ENCODE results near the gene CCDC32.
A peak's percentile ranks its signal among the peaks of the same experiment; 100 is the strongest.
"Not testable (repeated sequence)": the region's sequence is repeated elsewhere in the genome, so short reads cannot be mapped to it uniquely, and the experiment has no call there.

Gene CCDC32

GRCh38 chr15:40584191-40584590, 19.3 kb upstream of the CCDC32 start:
- no peak for DNase-seq (ENCODE audit: extremely low read depth, low read depth)

GRCh38 chr15:40582726-40583246, 17.9 kb upstream of the CCDC32 start:
- no peak for TF ChIP-seq CTCF (IDR thresholded peaks at IDR 0.05; ENCODE audit: low read depth, low read length)
- no peak for DNase-seq (ENCODE audit: extremely low read depth, low read depth)

More at GRCh38 chr15:40584191-40584590, 19.3 kb upstream of the CCDC32 start:
- TF ChIP-seq CTCF (IDR thresholded peaks at IDR 0.05; ENCODE audit: low read depth, low read length) = no peak

- not testable (repeated sequence) for DNase-seq (ENCODE audit: extremely low read depth, low read depth)
Observed at GRCh38 chr15:40581796-40582195, 17.0 kb upstream of the CCDC32 start.

GRCh38 chr15:40578892-40579291, 14.1 kb upstream of the CCDC32 start:
- no peak for TF ChIP-seq CTCF (IDR thresholded peaks at IDR 0.05; ENCODE audit: low read depth, low read length)
- no peak for DNase-seq (ENCODE audit: extremely low read depth, low read depth)

- DNase-seq (ENCODE audit: extremely low read depth, low read depth) = not testable (repeated sequence)
Observed at GRCh38 chr15:40576914-40577313, 12.1 kb upstream of the CCDC32 start.

- no peak for TF ChIP-seq CTCF (IDR thresholded peaks at IDR 0.05; ENCODE audit: low read depth, low read length)
Observed at GRCh38 chr15:40575113-40575512, 10.3 kb upstream of the CCDC32 start.

GRCh38 chr15:40569129-40569953, 4.5 kb upstream of the CCDC32 start, which contains the start of gene RPUSD2:
Gene RPUSD2 (plus strand): TSS chr15:40569299. CDS start chr15:40569338, 39 bp downstream.
- no peak for TF ChIP-seq CTCF (IDR thresholded peaks at IDR 0.05; ENCODE audit: low read depth, low read length)
- peak; percentile 49 for DNase-seq (ENCODE audit: extremely low read depth, low read depth)

More at GRCh38 chr15:40575113-40575512, 10.3 kb upstream of the CCDC32 start:
- DNase-seq (ENCODE audit: extremely low read depth, low read depth) = no peak

- DNase-seq (ENCODE audit: extremely low read depth, low read depth) = no peak
- no peak for TF ChIP-seq CTCF (IDR thresholded peaks at IDR 0.05; ENCODE audit: low read depth, low read length)
Observed at GRCh38 chr15:40567111-40567510, 2.3 kb upstream of the CCDC32 start.

Data from AG09319 (cell line).